ENCODE measurements around the gene P3H1. TPM values are rescaled to one million over a fixed set of nuclear protein-coding genes. Genes with fewer than 3 reads are reported as not detected.
"Not testable (repeated sequence)": the region's sequence is repeated elsewhere in the genome, so short reads cannot be mapped to it uniquely, and the experiment has no call there.

P3H1 gene
- 67.0 and 103 TPM in 2 replicates for total RNA-seq

- peak; percentile 96 to 99 for DNase-seq (ENCODE audit: low read depth in 2 of 2)
These were observed at the start of gene P3H1, which contains the start of gene C1orf50 for GRCh38 chr1:42766741-42767509. P3H1 (minus strand) TSS chr1:42767028; CDS start chr1:42766971, 57 bp downstream. C1orf50 (plus strand) TSS chr1:42767249; CDS start chr1:42767312, 63 bp downstream.

- DNase-seq (ENCODE audit: low read depth in 2 of 2) = peak in 1 of 2 donors; percentile 18
These were observed 49.2 kb upstream of the P3H1 start for GRCh38 chr1:42815941-42816584.

GRCh38 chr1:42814815-42815214, 48.0 kb upstream of the P3H1 start:
- not testable (repeated sequence) for DNase-seq (ENCODE audit: low read depth in 2 of 2)

- DNase-seq (ENCODE audit: low read depth in 2 of 2) = no peak
These were observed 40.3 kb upstream of the P3H1 start for GRCh38 chr1:42807056-42807668.

GRCh38 chr1:42806593-42806992, 39.8 kb upstream of the P3H1 start:
- no peak for DNase-seq (ENCODE audit: low read depth in 2 of 2)

- no peak for DNase-seq (ENCODE audit: low read depth in 2 of 2)
These were observed 39.3 kb upstream of the P3H1 start for GRCh38 chr1:42806171-42806570.

GRCh38 chr1:42801832-42802473, 35.1 kb upstream of the P3H1 start:
- DNase-seq (ENCODE audit: low read depth in 2 of 2) = no peak

- no peak for DNase-seq (ENCODE audit: low read depth in 2 of 2)
These were observed 31.2 kb upstream of the P3H1 start for GRCh38 chr1:42797979-42798378.

- DNase-seq (ENCODE audit: low read depth in 2 of 2) = no peak
These were observed 30.6 kb upstream of the P3H1 start for GRCh38 chr1:42797414-42797813.

- no peak for DNase-seq (ENCODE audit: low read depth in 2 of 2)
These were observed 27.0 kb upstream of the P3H1 start for GRCh38 chr1:42793824-42794223.

- DNase-seq (ENCODE audit: low read depth in 2 of 2) = no peak
These were observed 21.2 kb upstream of the P3H1 start for GRCh38 chr1:42788021-42788420.

- no peak for DNase-seq (ENCODE audit: low read depth in 2 of 2)
These were observed 19.3 kb upstream of the P3H1 start for GRCh38 chr1:42786097-42786496.

- peak in 1 of 2 donors; percentile 26 for DNase-seq (ENCODE audit: low read depth in 2 of 2)
These were observed 18.3 kb upstream of the P3H1 start, which contains the start of gene TMEM269 for GRCh38 chr1:42784946-42785693. TMEM269 (plus strand) TSS chr1:42784991; CDS start chr1:42789894, 4,903 bp downstream.

GRCh38 chr1:42784547-42784945, 17.7 kb upstream of the P3H1 start:
- no peak for DNase-seq (ENCODE audit: low read depth in 2 of 2)

GRCh38 chr1:42783092-42783491, 16.3 kb upstream of the P3H1 start:
- no peak for DNase-seq (ENCODE audit: low read depth in 2 of 2)

GRCh38 chr1:42780176-42780575, 13.3 kb upstream of the P3H1 start:
- no peak for DNase-seq (ENCODE audit: low read depth in 2 of 2)

- DNase-seq (ENCODE audit: low read depth in 2 of 2) = no peak
These were observed 12.9 kb upstream of the P3H1 start for GRCh38 chr1:42779725-42780124.

GRCh38 chr1:42777852-42778251, 11.0 kb upstream of the P3H1 start:
- DNase-seq (ENCODE audit: low read depth in 2 of 2) = peak; percentile 33 to 56

- DNase-seq (ENCODE audit: low read depth in 2 of 2) = no peak
These were observed 9.7 kb upstream of the P3H1 start for GRCh38 chr1:42776502-42776901.

GRCh38 chr1:42774928-42775526, 8.2 kb upstream of the P3H1 start:
- no peak for DNase-seq (ENCODE audit: low read depth in 2 of 2)

GRCh38 chr1:42773420-42773819, 6.6 kb upstream of the P3H1 start:
- no peak for DNase-seq (ENCODE audit: low read depth in 2 of 2)

Data from dermis microvascular lymphatic vessel endothelial cell (primary cell).